Mucosa of rectum (tissue), 2 donors: ENCODE results near the gene KIF21B.

Experiments used
- H3K27ac ChIP-seq, 2 donors: one replicate each; pipeline ENCODE4 v1.7.0; 2013; ENCODE audit warnings: inconsistent platforms in 2 of 2, low read depth in 2 of 2, low read length in 2 of 2
- H3K27me3 ChIP-seq, 2 donors: one replicate each; pipeline ENCODE4 v1.7.0; 2013; ENCODE audit warnings: low read length in 2 of 2; ENCODE audit not compliant: control insufficient read depth in 2 of 2, insufficient read depth in 2 of 2
- H3K36me3 ChIP-seq, 2 donors: one replicate each; pipeline ENCODE4 v1.7.0; 2013; ENCODE audit warnings: low read length in 2 of 2; ENCODE audit not compliant: control insufficient read depth in 2 of 2, insufficient read depth in 2 of 2
- H3K4me1 ChIP-seq, 2 donors: one replicate each; pipeline ENCODE4 v1.7.0; 2013; ENCODE audit warnings: low read length in 2 of 2, mild to moderate bottlenecking in 1 of 2; ENCODE audit not compliant: control insufficient read depth in 2 of 2, insufficient read depth in 2 of 2
- H3K4me3 ChIP-seq, 2 donors: one replicate each; pipeline ENCODE4 v1.7.0; 2013; ENCODE audit warnings: low read length in 2 of 2
- H3K9ac ChIP-seq, 2 donors: one replicate each; pipeline ENCODE4 v1.7.0; 2013; ENCODE audit warnings: low read length in 2 of 2, low read depth in 1 of 2, mild to moderate bottlenecking in 1 of 2
- H3K9me3 ChIP-seq, 2 donors: one replicate each; pipeline ENCODE4 v1.7.0; 2013; ENCODE audit warnings: low read length in 2 of 2; ENCODE audit not compliant: control insufficient read depth in 2 of 2
- donor health status: healthy.
- donor health status: Normal muscosa, but diverticular disease.

Gene KIF21B

GRCh38 chr1:201032408-201032807 is 8.9 kb upstream of the KIF21B start:
- H3K9me3 ChIP-seq: no peaks in the 10 kb centered on the region
- peaks cover 10 to 14% of the 10 kb centered on the region in 2 donors for H3K4me1 ChIP-seq
- H3K36me3 ChIP-seq: no peaks in the 10 kb centered on the region
- H3K27ac ChIP-seq: no peak overlapping the region
- H3K27me3 ChIP-seq: no peaks in the 10 kb centered on the region
- no peak overlapping the region for H3K9ac ChIP-seq
- H3K4me3 ChIP-seq: no peak overlapping the region

- Histone ChIP-seq H3K4me1 (peaks cover 14% of the 10 kb centered on the region in 2 donors), H3K9ac (no peak overlapping the region), H3K27me3 (no peaks in the 10 kb centered on the region), H3K4me3 (no peak overlapping the region), H3K9me3 (no peaks in the 10 kb centered on the region), H3K36me3 (no peaks in the 10 kb centered on the region), H3K27ac (peak overlapping the region; percentile 66 to 85)
These were observed 5.0 kb upstream of the KIF21B start for GRCh38 chr1:201028461-201028889.

GRCh38 chr1:201026836-201027235 is 3.3 kb upstream of the KIF21B start:
- H3K9ac ChIP-seq: no peak overlapping the region
- H3K9me3 ChIP-seq: no peaks in the 10 kb centered on the region
- H3K27me3 ChIP-seq: no peaks in the 10 kb centered on the region
- H3K4me3 ChIP-seq: no peak overlapping the region
- no peaks in the 10 kb centered on the region for H3K36me3 ChIP-seq
- H3K27ac ChIP-seq: no peak overlapping the region
- peaks cover 14 to 23% of the 10 kb centered on the region in 2 donors for H3K4me1 ChIP-seq

- Histone ChIP-seq H3K9me3 (no peaks in the 10 kb centered on the region), H3K27me3 (no peaks in the 10 kb centered on the region), H3K4me3 (no peak overlapping the region), H3K36me3 (no peaks in the 10 kb centered on the region), H3K27ac (no peak overlapping the region), H3K9ac (no peak overlapping the region), H3K4me1 (peaks cover 14 to 27% of the 10 kb centered on the region in 2 donors)
These were observed 2.7 kb upstream of the KIF21B start for GRCh38 chr1:201026234-201026633.

- H3K4me3 ChIP-seq: no peak overlapping the region
These were observed 2.1 kb upstream of the KIF21B start for GRCh38 chr1:201025571-201026002.

GRCh38 chr1:201024625-201024998 is 1.1 kb upstream of the KIF21B start:
- Histone ChIP-seq H3K4me3 (no peak overlapping the region), H3K27ac (no peak overlapping the region), H3K4me1 (peaks cover 30 to 41% of the 10 kb centered on the region in 2 donors), H3K27me3 (no peaks in the 10 kb centered on the region), H3K9me3 (no peaks in the 10 kb centered on the region), H3K9ac (no peak overlapping the region), H3K36me3 (no peaks in the 10 kb centered on the region)

More at GRCh38 chr1:201025571-201026002, 2.1 kb upstream of the KIF21B start:
- Histone ChIP-seq H3K36me3 (no peaks in the 10 kb centered on the region), H3K9ac (no peak overlapping the region), H3K27me3 (no peaks in the 10 kb centered on the region), H3K27ac (no peak overlapping the region), H3K4me1 (peaks cover 20 to 32% of the 10 kb centered on the region in 2 donors), H3K9me3 (no peaks in the 10 kb centered on the region)

- Histone ChIP-seq H3K27ac (no peak overlapping the region), H3K4me3 (peak overlapping the region in 1 of 2 donors; percentile 42), H3K36me3 (no peaks in the 10 kb centered on the region), H3K9ac (no peak overlapping the region), H3K27me3 (no peaks in the 10 kb centered on the region), H3K9me3 (no peaks in the 10 kb centered on the region), H3K4me1 (peaks cover 30 to 47% of the 10 kb centered on the region in 2 donors)
These were observed 558 bp upstream of the KIF21B start for GRCh38 chr1:201023920-201024624.

- H3K36me3 ChIP-seq: no peaks in the 10 kb centered on the region
- H3K9me3 ChIP-seq: no peaks in the 10 kb centered on the region
- no peaks in the 10 kb centered on the region for H3K27me3 ChIP-seq
- H3K9ac ChIP-seq: peak overlapping the region; percentile 58 to 63
- H3K4me3 ChIP-seq: peak overlapping the region; percentile 41 to 76
- peaks cover 24 to 40% of the 10 kb centered on the region in 2 donors for H3K4me1 ChIP-seq
- H3K27ac ChIP-seq: peak overlapping the region in 1 of 2 donors; percentile 84
These were observed 546 bp downstream of the KIF21B start for GRCh38 chr1:201022820-201023516.

- peaks cover 20 to 42% of the 10 kb centered on the region in 2 donors for H3K4me1 ChIP-seq
- H3K9ac ChIP-seq: peak overlapping the region; percentile 58 to 63
- H3K27me3 ChIP-seq: no peaks in the 10 kb centered on the region
- H3K4me3 ChIP-seq: peak overlapping the region; percentile 41 to 76
- no peaks in the 10 kb centered on the region for H3K36me3 ChIP-seq
- H3K27ac ChIP-seq: peak overlapping the region in 1 of 2 donors; percentile 84
- no peaks in the 10 kb centered on the region for H3K9me3 ChIP-seq
These were observed 1.1 kb downstream of the KIF21B start for GRCh38 chr1:201022493-201022819.
